ENCODE results near the gene SPATA20.

DNA sequence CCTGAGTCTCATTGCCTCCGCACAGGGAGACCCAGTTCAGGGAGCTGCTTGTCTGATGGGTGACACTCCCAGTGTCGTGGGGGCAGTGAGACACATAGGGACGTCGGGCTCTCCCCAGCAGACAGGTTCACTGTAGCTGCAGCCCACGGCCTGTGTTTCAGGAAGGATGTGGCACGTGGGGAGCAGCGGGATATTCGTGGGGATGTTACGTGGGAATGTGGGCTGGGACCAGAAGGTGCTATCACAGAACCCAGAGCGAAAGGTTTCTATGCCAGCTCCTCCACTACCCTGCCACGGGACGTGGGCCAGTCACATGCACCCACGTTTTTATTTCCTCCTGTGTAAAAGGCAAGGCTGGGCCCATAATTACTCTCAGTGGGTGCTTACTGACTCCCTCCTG lies 29.9 kb downstream of the SPATA20 start:
- TF ChIP-seq SIN3A (IDR thresholded peaks at IDR 0.05; ENCODE audit: borderline replicate concordance, insufficient read depth, low read length) = no peak
- no peak for TF ChIP-seq TAF1 (IDR thresholded peaks at IDR 0.05; ENCODE audit: borderline replicate concordance, insufficient read depth, low read length)
